ENCODE data around the gene GPS2. TPM values are rescaled to one million over a fixed set of nuclear protein-coding genes. Genes with fewer than 3 reads are reported as not detected.

Gene GPS2
- total RNA-seq, 8 experiments from 2014 or later = 35.1 to 61.1 (median 52.0) TPM

DNA sequence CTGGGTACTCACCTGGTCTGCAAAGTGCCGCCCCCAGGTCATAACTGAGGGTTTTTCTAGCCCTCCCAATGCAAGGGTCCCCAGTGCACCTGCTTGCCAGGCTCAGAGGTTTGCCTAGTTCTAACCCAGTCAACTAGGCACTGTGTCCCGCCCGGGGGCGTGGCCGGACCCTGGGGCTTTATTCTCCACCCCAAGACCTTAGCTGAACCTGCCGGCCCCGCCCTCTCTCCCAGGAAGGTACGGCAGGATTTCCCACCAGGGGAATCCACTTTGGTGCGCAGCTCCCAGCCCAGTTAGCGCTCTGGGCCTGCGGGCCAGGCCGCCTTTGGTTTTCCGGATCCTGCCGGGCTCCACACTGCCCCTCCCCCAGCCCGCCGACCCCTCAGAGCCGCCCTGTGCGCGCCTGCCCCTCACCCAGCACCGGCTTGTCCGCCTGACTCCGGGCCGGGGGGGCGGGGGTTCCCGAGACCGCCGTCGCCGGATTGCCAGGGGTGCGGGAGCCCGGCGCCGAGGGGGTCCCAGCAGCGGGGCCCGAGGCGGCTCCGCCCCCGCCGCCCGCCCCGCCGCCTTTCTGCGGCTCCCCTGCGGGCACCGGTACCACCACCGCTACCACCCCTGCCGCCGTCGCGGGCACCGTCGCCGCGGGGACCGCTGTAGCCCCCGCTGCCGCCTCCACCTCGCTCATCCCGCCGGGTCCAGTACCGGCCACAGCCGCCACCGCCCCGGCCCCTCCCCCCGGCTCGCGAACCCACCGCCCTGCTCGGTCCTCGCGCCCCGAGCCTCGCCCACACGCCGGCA, 21.1 kb downstream of the GPS2 start:
- in situ Hi-C loops (cut with MboI; ENCODE audit: low pct_unique_long_range_greater_than_20kb in 2 of 9, low sequenced_read_pairs in 9 of 9, unreplicated experiment in 9 of 9) = loop anchor here in 1 of 9 experiments (25.0 kb wide), 1 partner anchor 257 kb away; the partner anchor contains the start of genes SLC16A11 and SLC16A13
- Histone ChIP-seq H3K4me3 (peak overlapping the region; percentile 21 to 44 (median 40)), H3K4me1 (replicated peaks in 1 of 2) (peaks cover 5 to 8% of the 10 kb centered on the region in 2 donors), H3K27ac (no peak overlapping the region)
- 0 to 27% (median 6%) methylated on average over 1 to 5 of the region's 75 CpGs; no CpG with 5 or more reads in 6 of the 10 experiments for WGBS, 10 experiments
- peak in 5 of 8 experiments; percentile 8 to 36 (median 33) for ATAC-seq (replicated peaks in 6 of 8)

DNA sequence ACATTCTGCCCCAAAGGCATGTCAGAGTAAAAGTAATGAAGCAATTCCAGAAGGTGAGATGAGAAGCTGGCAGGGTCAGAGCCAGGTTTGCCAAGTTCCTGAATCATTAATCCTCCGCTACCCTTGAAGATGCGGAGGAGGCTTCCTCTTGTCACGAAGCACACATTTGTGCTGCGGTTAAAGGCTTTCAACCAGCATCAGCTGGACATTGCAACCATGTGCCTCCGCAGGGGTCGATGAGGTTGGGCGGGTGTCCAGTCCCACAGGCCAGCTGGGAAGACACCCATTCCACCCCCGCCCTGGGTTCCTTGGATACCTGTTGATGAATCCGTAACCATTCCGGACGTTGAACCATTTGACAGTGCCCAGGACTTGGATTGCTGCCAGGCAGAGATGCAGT, 22.0 kb downstream of the GPS2 start:
- H3K4me1 ChIP-seq (replicated peaks in 1 of 2) = peaks cover 5 to 8% of the 10 kb centered on the region in 2 donors
- no peak overlapping the region for H3K4me3 ChIP-seq
- ATAC-seq (replicated peaks in 6 of 8) = no peak
- no peak overlapping the region for H3K27ac ChIP-seq
- in situ Hi-C loops (cut with MboI; ENCODE audit: low pct_unique_long_range_greater_than_20kb in 2 of 9, low sequenced_read_pairs in 9 of 9, unreplicated experiment in 9 of 9) = loop anchor here in 1 of 9 experiments (25.0 kb wide), 1 partner anchor 256 kb away; the partner anchor contains the start of genes SLC16A11 and SLC16A13
- WGBS, 10 experiments = 60 to 100% (median 78%) methylated on average over 1 to 6 of the region's 11 CpGs; no CpG with 5 or more reads in 3 of the 10 experiments

DNA sequence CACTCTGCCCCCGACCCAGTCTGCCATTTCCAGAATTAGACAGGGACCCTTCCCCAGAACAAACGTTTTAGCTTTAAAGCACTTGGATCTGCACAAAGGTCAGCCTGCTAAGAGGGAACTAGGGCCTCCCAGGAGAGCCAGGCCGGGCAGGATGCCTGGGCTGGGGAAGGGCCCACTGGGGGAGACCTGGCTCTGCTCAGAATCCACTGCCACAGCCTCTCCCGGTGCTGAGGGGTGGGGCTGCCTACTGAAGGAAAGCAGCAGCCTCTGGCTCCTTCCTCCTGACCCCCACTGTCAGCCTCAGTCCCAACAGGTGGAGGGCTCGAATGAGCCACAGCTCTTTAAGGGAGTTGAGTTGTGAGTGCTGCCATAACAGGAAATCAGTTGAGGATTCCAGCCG, 22.4 kb downstream of the GPS2 start:
- Histone ChIP-seq H3K4me1 (replicated peaks in 1 of 2) (peaks cover 5 to 8% of the 10 kb centered on the region in 2 donors), H3K27ac (no peak overlapping the region), H3K4me3 (no peak overlapping the region)
- in situ Hi-C loops (cut with MboI; ENCODE audit: low pct_unique_long_range_greater_than_20kb in 2 of 9, low sequenced_read_pairs in 9 of 9, unreplicated experiment in 9 of 9) = loop anchor here in 1 of 9 experiments (25.0 kb wide), 1 partner anchor 255 kb away; the partner anchor contains the start of genes SLC16A11 and SLC16A13
- ATAC-seq (replicated peaks in 6 of 8) = no peak
- 0 to 50% (median 20%) methylated on average over 1 to 5 of the region's 6 CpGs; no CpG with 5 or more reads in 4 of the 10 experiments for WGBS, 10 experiments

DNA sequence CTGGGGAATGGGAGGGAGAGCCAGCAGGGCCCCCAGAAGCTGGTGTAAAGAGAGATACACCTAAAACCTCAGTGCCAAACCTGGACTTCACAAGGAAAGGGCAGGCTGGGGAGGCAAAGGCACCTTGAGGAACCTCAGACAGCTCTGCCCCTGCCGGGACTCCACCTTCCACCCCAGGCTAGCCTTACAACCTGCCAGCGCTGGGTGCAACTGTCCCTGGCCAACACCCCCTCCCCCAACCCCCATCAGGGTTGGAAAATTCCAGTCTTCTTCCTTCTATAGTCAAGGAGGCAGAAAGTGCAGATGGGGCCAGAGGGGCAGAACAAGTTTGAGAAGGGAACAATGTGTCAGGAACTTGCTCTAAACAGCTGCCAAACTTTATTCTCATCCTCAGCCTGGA, 23.0 kb downstream of the GPS2 start:
- H3K27ac ChIP-seq = no peak overlapping the region

DNA sequence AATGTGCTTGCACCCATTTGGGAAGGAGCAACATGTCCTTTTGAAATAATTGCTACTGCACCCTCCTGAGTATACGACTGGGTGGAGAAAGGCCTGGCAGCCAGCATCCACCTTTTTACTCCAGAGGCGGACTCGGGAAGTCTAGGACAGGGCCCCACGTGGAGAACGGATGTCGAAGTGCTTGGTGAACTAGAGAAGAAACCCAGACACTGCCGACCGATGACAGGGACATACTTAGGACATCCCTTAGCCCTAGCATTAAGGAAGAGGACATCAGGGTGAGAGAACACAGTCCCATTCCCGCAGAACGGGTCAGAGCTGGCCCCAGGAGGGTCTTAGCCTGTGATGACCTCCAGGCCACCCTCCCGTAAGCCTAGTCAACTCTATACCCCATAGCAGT, 24.5 kb downstream of the GPS2 start:
- no peak for ATAC-seq (replicated peaks in 6 of 8)
- Histone ChIP-seq H3K4me3 (no peak overlapping the region), H3K4me1 (replicated peaks in 1 of 2) (peaks cover 5 to 6% of the 10 kb centered on the region in 2 donors), H3K27ac (no peak overlapping the region)
- in situ Hi-C loops (cut with MboI; ENCODE audit: low pct_unique_long_range_greater_than_20kb in 2 of 9, low sequenced_read_pairs in 9 of 9, unreplicated experiment in 9 of 9) = loop anchor here in 1 of 9 experiments (25.0 kb wide), 1 partner anchor 253 kb away; the partner anchor contains the start of genes SLC16A11 and SLC16A13
- WGBS, 10 experiments = 10 to 93% (median 52%) methylated on average over 1 to 5 of the region's 11 CpGs; no CpG with 5 or more reads in 2 of the 10 experiments

More for the DNA sequence above, 23.0 kb downstream of the GPS2 start:
- in situ Hi-C loops (cut with MboI; ENCODE audit: low pct_unique_long_range_greater_than_20kb in 2 of 9, low sequenced_read_pairs in 9 of 9, unreplicated experiment in 9 of 9) = loop anchor here in 1 of 9 experiments (25.0 kb wide), 1 partner anchor 255 kb away; the partner anchor contains the start of genes SLC16A11 and SLC16A13
- no peak for ATAC-seq (replicated peaks in 6 of 8)
- Histone ChIP-seq H3K4me1 (replicated peaks in 1 of 2) (peaks cover 5 to 8% of the 10 kb centered on the region in 2 donors), H3K4me3 (no peak overlapping the region)
- 40 to 100% methylated on average over 1 of the region's 2 CpGs; no CpG with 5 or more reads in 8 of the 10 experiments for WGBS, 10 experiments

DNA sequence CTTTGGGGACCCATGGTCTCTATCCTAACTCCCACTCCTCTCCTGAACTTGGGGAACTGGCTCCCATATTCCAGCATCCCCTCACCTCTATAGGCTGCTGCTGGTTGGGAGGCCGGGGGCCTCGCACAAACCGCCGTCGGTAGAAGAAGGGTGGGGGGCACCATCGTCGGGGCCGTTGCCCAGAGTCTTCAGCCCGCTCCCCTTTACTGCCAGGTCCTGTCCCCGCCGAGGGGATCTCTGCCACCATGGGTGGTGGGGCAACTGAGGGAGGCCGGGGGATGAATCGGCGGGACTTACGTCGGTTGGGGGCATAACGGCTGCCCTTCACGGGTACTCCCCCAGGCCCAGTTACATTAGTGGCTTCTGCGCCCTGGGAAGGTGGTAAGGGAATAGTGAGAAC, 25.0 kb downstream of the GPS2 start:
- no peak for ATAC-seq (replicated peaks in 6 of 8)
- no peak overlapping the region for H3K27ac ChIP-seq
- WGBS, 10 experiments = 83 to 100% (median 91%) methylated on average over 1 to 5 of the region's 19 CpGs; no CpG with 5 or more reads in 7 of the 10 experiments
- H3K4me1 ChIP-seq (replicated peaks in 1 of 2) = peaks cover 5 to 6% of the 10 kb centered on the region in 2 donors
- H3K4me3 ChIP-seq = no peak overlapping the region
- in situ Hi-C loops (cut with MboI; ENCODE audit: low pct_unique_long_range_greater_than_20kb in 2 of 9, low sequenced_read_pairs in 9 of 9, unreplicated experiment in 9 of 9) = loop anchor here in 1 of 9 experiments (25.0 kb wide), 1 partner anchor 253 kb away; the partner anchor contains the start of genes SLC16A11 and SLC16A13

DNA sequence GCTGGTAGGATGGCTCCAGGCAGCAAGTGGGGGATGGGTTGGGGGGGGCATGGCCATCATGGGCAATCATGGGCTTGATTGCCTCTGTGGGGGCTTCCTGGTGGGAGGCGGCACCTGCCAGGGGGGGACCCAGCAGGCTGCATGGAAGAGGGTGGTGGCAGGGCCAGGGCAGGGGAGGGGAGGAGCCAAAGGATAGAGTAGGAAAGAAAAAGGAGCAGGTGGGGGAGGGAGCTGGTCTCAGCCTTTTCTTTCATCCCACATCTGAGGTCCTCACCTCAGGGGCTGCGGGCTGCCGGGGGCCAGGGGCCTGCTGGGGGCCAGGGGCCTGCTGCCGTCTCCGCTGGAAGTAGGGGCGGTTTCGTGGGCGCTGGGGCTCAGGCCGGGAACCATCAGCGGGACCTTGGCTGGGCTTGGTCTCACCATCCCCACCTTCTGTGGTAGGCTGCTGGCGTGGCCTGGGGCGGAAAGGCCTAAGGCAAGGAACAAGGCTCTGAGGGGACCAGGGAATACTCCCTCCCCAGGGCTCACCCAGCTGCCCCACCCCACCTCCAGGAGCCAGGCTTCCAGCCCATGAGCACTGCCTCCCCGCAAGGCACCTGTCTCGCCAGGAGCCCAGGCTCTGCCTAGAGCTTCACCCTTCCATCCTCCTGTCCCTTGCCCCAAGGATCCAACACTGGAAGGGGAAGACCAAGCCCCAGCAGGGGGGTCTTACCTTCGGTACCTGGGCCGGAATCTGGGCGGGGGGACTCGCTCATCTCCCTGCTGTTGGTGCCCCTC, 25.7 kb downstream of the GPS2 start:
- ATAC-seq (replicated peaks in 6 of 8) = no peak
- Histone ChIP-seq H3K4me1 (replicated peaks in 1 of 2) (peaks cover 5 to 6% of the 10 kb centered on the region in 2 donors), H3K4me3 (no peak overlapping the region), H3K27ac (no peak overlapping the region)
- 92 to 100% methylated on average over 2 of the region's 18 CpGs; no CpG with 5 or more reads in 8 of the 10 experiments for WGBS, 10 experiments
- in situ Hi-C loops (cut with MboI; ENCODE audit: low pct_unique_long_range_greater_than_20kb in 2 of 9, low sequenced_read_pairs in 9 of 9, unreplicated experiment in 9 of 9) = loop anchor here in 1 of 9 experiments (25.0 kb wide), 1 partner anchor 252 kb away; the partner anchor contains the start of genes SLC16A11 and SLC16A13

DNA sequence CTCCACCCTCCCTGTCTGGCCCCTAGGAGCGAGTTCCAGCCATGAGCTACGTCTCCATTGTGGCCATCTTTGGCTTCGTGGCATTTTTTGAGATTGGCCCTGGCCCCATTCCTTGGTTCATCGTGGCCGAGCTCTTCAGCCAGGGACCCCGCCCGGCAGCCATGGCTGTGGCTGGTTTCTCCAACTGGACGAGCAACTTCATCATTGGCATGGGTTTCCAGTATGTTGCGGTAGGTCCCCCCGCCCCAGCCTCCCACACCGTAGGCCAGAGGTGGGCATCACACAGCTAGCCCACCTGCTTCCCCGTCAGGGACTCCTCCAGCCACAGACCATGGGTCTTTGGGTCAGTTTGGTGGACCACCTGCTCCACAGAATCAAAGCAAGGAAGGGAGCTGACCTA, 29.5 kb downstream of the GPS2 start:
- in situ Hi-C loops (cut with MboI; ENCODE audit: low pct_unique_long_range_greater_than_20kb in 2 of 9, low sequenced_read_pairs in 9 of 9, unreplicated experiment in 9 of 9) = loop anchor here in 1 of 9 experiments (25.0 kb wide), 1 partner anchor 248 kb away; the partner anchor contains the start of genes SLC16A11 and SLC16A13
- 87 to 100% (median 89%) methylated on average over 1 to 8 of the region's 12 CpGs; no CpG with 5 or more reads in 6 of the 10 experiments for WGBS, 10 experiments
- ATAC-seq (replicated peaks in 6 of 8) = no peak

DNA sequence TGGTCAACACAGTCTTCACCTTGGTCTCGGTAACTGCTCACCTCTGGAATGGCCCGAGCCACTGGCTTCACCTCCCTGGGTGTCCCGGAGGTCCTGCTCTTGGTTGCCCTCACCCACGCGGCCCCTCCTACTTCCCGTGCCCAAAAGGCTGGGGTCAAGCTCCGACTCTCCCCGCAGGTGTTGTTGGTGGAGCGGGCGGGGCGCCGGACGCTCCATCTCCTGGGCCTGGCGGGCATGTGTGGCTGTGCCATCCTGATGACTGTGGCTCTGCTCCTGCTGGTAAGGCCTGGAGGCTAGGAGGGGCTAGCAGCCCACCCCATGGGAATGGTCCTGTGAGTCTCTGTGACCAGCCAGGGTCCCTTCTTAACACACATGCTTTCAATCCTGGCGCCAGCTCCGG, 30.2 kb downstream of the GPS2 start:
- no peak overlapping the region for H3K27ac ChIP-seq
- peaks cover 0 to 8% of the 10 kb centered on the region in 2 donors for H3K4me1 ChIP-seq (replicated peaks in 1 of 2)
- H3K4me3 ChIP-seq = no peak overlapping the region
- in situ Hi-C loops (cut with MboI; ENCODE audit: low pct_unique_long_range_greater_than_20kb in 2 of 9, low sequenced_read_pairs in 9 of 9, unreplicated experiment in 9 of 9) = loop anchor here in 1 of 9 experiments (25.0 kb wide), 1 partner anchor 248 kb away; the partner anchor contains the start of genes SLC16A11 and SLC16A13
- 60 to 100% (median 78%) methylated on average over 1 to 7 of the region's 16 CpGs; no CpG with 5 or more reads in 4 of the 10 experiments for WGBS, 10 experiments
- ATAC-seq (replicated peaks in 6 of 8) = no peak

More for the DNA sequence above, 29.5 kb downstream of the GPS2 start:
- H3K4me1 ChIP-seq (replicated peaks in 1 of 2) = peaks cover 0 to 8% of the 10 kb centered on the region in 2 donors
- H3K4me3 ChIP-seq = no peak overlapping the region
- no peak overlapping the region for H3K27ac ChIP-seq

DNA sequence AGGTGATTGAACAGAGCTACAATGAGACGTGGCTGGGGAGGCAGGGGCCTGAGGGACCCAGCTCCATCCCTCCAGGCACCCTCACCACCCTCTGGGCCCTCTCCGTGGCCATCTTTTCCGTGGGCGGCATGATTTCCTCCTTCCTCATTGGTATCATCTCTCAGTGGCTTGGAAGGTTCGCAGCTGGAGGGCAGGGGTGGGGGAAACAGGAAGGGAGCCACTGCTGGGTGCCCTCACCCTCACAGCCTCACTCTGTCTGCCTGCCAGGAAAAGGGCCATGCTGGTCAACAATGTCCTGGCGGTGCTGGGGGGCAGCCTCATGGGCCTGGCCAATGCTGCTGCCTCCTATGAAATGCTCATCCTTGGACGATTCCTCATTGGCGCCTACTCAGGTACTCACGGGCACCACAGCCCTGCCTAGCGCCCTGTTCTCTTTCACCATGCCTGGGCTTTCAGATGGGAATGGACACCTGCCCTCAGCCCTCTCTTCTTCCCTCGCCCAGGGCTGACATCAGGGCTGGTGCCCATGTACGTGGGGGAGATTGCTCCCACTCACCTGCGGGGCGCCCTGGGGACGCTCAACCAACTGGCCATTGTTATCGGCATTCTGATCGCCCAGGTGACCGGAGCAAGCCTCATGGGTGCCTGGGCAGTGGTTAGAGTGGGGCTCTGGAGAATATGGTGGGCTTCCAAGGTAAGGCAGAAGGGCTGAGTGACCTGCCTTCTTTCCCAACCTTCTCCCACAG, 31.5 kb downstream of the GPS2 start:
- 87 to 93% (median 93%) methylated on average over 3 to 11 of the region's 18 CpGs; no CpG with 5 or more reads in 7 of the 10 experiments for WGBS, 10 experiments
- no peak for ATAC-seq (replicated peaks in 6 of 8)
- in situ Hi-C loops (cut with MboI; ENCODE audit: low pct_unique_long_range_greater_than_20kb in 2 of 9, low sequenced_read_pairs in 9 of 9, unreplicated experiment in 9 of 9) = loop anchor here in 1 of 9 experiments (25.0 kb wide), 1 partner anchor 246 kb away; the partner anchor contains the start of genes SLC16A11 and SLC16A13

DNA sequence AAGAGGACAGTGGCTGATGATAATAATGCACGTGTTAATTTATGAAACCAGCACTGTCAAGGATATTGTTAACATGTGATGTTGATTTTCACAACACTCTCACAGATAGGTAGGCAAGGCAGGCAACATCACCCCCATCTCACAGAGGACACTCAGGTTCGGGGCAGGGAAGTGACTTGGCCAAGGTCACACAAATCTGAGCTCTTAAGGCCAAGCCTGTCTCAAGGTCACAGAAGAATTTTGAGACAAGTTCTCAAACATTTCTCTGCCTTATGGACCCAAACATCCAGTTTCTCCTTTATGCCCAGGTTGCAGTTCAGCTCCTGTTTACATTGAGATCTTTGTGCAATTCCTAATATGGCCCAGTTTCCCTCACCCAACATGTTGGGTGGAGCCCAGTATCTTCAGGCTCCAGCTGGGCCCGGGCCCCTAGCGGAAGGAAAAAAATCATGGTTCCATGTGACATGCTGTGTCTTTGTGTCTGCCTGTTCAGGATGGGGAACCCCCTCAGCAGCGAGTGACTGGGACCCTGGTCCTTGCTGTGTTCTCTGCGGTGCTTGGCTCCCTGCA, 32.3 kb downstream of the GPS2 start:
- Histone ChIP-seq H3K4me1 (replicated peaks in 1 of 2) (peaks cover 0 to 8% of the 10 kb centered on the region in 2 donors), H3K4me3 (peak overlapping the region in 2 of 5 donors; percentile 38 to 44), H3K27ac (no peak overlapping the region)
- ATAC-seq (replicated peaks in 6 of 8) = peak in 1 of 8 experiments; percentile 6
- in situ Hi-C loops (cut with MboI; ENCODE audit: low pct_unique_long_range_greater_than_20kb in 2 of 9, low sequenced_read_pairs in 9 of 9, unreplicated experiment in 9 of 9) = loop anchor here in 1 of 9 experiments (25.0 kb wide), 1 partner anchor 246 kb away; the partner anchor contains the start of genes SLC16A11 and SLC16A13
- WGBS, 10 experiments = 50 to 100% (median 80%) methylated on average over 1 to 4 of the region's 6 CpGs; no CpG with 5 or more reads in 1 of the 10 experiments

More for the DNA sequence above, 31.5 kb downstream of the GPS2 start:
- Histone ChIP-seq H3K4me1 (replicated peaks in 1 of 2) (peaks cover 0 to 8% of the 10 kb centered on the region in 2 donors), H3K27ac (no peak overlapping the region), H3K4me3 (no peak overlapping the region)
